Measurements from ENCODE around the gene CFAP298. TPM values are rescaled to one million over a fixed set of nuclear protein-coding genes. Genes with fewer than 3 reads are reported as not detected.
"Not testable (repeated sequence)": the region's sequence is repeated elsewhere in the genome, so short reads cannot be mapped to it uniquely, and the experiment has no call there.

CFAP298 gene
- polyA plus RNA-seq, 1 donor = 46.8 TPM

DNA sequence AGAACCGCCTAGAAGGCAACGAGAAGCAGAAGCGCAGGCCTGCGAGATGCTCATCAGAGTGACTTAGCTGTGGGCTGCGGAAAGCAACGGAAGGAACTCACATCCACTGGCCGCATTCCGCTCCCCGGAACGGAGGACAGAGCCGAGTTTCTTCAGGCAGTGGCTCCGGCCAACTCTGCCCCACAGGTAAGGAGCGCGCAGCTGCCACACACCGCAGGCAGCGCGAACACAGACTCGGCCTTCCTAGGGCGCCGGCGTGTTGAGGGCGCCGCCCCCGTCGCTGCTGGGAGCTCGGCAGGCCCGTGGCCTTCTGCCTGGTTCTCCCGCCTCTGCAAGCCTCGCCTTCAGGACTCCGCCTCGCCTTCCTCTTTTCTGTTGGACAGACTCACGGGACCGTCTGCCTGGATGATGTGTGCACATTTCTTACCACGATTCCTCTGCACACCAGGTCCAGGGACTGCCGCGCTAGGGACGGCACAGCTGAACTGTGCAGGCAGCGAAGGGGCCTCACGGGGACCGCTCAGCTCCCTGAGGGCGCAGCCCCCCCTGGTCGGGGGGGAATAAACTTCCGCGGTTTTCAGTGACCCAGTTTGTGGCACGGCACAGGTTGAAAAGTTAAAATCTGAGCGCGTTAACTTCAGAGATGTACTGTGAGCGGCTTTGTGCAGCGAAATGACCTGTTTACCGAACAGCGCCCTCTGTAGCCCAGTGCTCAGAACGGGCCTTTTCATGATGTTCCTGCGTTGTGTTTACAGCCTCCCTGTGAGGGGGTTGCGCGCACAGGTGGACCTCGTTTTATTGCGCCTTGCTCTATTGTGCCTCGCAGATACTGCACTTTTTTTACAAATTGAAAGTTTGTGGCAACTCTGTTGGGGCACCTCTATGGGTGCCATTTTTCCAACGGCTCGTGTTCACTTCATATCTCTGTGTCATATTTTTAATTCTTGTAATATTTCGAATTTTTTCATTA is 42.6 kb downstream of the CFAP298 start:
- no peaks in the 10 kb centered on the region for H3K9me3 ChIP-seq (ENCODE audit: control insufficient read depth, low read depth, low read length)
- H3K27ac ChIP-seq (ENCODE audit: low read length) = peak overlapping the region; percentile 72
- no peaks in the 10 kb centered on the region for H3K36me3 ChIP-seq (ENCODE audit: control insufficient read depth, insufficient read depth, low read length)
- H3K4me3 ChIP-seq (ENCODE audit: low read length) = peak overlapping the region; percentile 60
- H3K4me1 ChIP-seq (ENCODE audit: control insufficient read depth, insufficient read depth, low read length) = no peaks in the 10 kb centered on the region
- no peaks in the 10 kb centered on the region for H3K27me3 ChIP-seq (ENCODE audit: control insufficient read depth, insufficient read depth, low read length)
- WGBS (ENCODE audit: insufficient coverage, low lambda C conversion rate) = no CpG with 5 or more reads among the region's 61 CpGs
- DNase-seq = peak; percentile 63 to 79

DNA sequence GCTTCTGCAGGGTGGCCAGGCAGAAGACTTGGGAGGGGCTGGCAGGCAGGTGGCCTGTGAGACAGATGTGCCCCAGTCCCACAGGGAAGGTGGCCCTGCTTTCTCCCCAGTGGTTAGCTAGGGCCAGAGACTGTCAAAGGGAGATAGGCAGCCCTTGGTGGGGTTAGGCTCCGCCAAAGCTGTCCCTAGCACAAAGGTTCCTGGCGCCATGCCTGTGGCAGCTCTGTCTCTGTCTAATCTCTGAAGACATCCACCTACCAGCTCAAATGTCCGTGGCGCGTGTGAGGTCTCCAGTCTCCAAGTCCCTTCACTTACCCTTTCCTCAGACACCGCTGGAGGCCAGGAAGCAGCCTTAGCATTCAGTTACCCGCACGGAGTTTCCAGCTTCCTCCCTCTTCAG is 44.6 kb downstream of the CFAP298 start:
- no peaks in the 10 kb centered on the region for H3K36me3 ChIP-seq (ENCODE audit: control insufficient read depth, insufficient read depth, low read length)
- no CpG with 5 or more reads among the region's 8 CpGs for WGBS (ENCODE audit: insufficient coverage, low lambda C conversion rate)
- H3K9me3 ChIP-seq (ENCODE audit: control insufficient read depth, low read depth, low read length) = no peaks in the 10 kb centered on the region
- H3K27ac ChIP-seq (ENCODE audit: low read length) = no peak overlapping the region
- no peaks in the 10 kb centered on the region for H3K27me3 ChIP-seq (ENCODE audit: control insufficient read depth, insufficient read depth, low read length)
- DNase-seq = no peak
- no peaks in the 10 kb centered on the region for H3K4me1 ChIP-seq (ENCODE audit: control insufficient read depth, insufficient read depth, low read length)
- H3K4me3 ChIP-seq (ENCODE audit: low read length) = no peak overlapping the region

DNA sequence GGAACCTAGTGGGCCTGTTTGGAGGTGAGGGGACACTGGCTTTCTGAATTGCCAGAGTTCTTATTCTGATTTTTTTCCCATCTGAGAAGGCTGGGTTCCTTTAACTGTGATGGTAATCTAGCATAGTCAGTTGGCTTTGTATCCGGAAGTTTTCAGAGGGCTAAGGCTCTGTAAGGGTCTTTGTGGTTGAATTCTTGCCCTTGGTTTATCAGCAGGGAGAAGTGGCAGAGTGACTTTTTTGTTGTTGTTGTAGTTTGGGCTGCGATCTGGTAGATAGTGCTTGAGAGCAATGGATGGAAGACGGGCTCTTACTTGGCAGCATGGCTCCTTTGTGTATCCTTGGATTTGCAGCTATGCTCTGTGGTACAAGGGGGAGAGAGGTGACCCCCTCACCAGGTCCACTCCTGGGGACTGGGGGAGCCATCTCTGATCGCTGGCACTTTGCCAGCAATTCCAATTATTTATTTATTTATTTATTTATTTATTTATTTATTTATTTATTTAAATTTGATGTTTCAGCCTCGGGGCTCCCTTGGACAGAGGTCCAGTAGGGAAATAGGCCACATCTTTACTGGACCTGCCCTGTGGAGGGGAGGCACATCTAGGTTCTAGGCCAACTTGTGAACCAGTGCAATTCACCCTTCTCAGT is 45.3 kb downstream of the CFAP298 start:
- H3K4me3 ChIP-seq (ENCODE audit: low read length) = no peak overlapping the region
- 100% methylated on average over 1 of the region's 5 CpGs for WGBS (ENCODE audit: insufficient coverage, low lambda C conversion rate)
- no peaks in the 10 kb centered on the region for H3K9me3 ChIP-seq (ENCODE audit: control insufficient read depth, low read depth, low read length)
- no peak overlapping the region for H3K27ac ChIP-seq (ENCODE audit: low read length)
- H3K27me3 ChIP-seq (ENCODE audit: control insufficient read depth, insufficient read depth, low read length) = no peaks in the 10 kb centered on the region
- H3K4me1 ChIP-seq (ENCODE audit: control insufficient read depth, insufficient read depth, low read length) = no peaks in the 10 kb centered on the region
- H3K36me3 ChIP-seq (ENCODE audit: control insufficient read depth, insufficient read depth, low read length) = no peaks in the 10 kb centered on the region
- no peak for DNase-seq

DNA sequence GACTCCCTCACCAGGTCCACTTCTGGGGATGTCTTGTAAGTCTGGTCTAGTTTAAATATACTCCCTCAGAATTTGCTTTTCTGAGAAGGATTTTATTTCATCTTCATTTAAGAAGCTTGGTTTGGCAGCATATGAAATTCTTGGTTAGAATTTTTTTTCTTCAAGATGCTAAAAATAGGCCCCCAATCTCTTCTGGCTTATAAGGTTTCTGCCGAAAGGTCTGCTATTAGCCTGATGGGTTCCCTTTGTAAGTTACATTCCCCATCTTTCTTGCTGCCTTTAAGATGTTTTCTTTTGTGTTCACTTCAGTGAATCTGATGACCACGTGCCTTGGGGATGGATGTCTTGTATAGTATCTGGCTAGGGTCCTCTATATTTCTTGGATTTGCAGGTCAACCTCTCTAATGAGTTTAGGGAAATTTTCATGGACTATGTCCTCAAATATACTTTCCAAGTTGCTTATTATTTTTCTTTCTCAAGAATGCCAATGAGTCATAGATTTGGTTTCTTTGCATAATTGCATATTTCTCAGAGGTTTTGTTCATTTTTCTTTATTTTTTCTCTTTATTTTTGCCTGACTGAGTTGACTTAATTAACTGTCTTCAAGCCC is 46.2 kb downstream of the CFAP298 start:
- no peaks in the 10 kb centered on the region for H3K27me3 ChIP-seq (ENCODE audit: control insufficient read depth, insufficient read depth, low read length)
- H3K36me3 ChIP-seq (ENCODE audit: control insufficient read depth, insufficient read depth, low read length) = no peaks in the 10 kb centered on the region
- H3K4me1 ChIP-seq (ENCODE audit: control insufficient read depth, insufficient read depth, low read length) = no peaks in the 10 kb centered on the region
- H3K9me3 ChIP-seq (ENCODE audit: control insufficient read depth, low read depth, low read length) = no peaks in the 10 kb centered on the region
- no peak overlapping the region for H3K4me3 ChIP-seq (ENCODE audit: low read length)
- DNase-seq = no peak
- 90% methylated on average over 2 of the region's 2 CpGs for WGBS (ENCODE audit: insufficient coverage, low lambda C conversion rate)
- H3K27ac ChIP-seq (ENCODE audit: low read length) = no peak overlapping the region

DNA sequence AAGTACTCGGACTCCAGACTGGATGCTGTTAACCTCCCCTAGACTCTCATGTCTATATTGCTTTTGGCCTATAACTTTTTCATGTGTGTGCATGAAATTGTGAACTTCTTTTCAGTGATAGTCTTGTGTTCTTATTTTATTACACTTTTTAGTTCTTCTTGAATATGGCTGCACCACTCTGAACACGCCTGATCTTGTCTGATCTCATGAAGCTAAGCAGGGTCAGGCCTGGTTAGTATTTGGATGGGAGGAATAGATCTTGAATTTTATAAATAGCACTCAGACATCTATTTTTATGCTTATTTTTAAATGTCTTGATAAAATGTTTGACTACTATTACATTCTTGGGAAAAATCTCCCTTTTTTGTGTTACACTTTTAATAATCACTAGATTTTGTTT is 49.3 kb downstream of the CFAP298 start:
- Histone ChIP-seq H3K27me3 (ENCODE audit: control insufficient read depth, insufficient read depth, low read length) (no peaks in the 10 kb centered on the region), H3K4me1 (ENCODE audit: control insufficient read depth, insufficient read depth, low read length) (no peaks in the 10 kb centered on the region), H3K36me3 (ENCODE audit: control insufficient read depth, insufficient read depth, low read length) (no peaks in the 10 kb centered on the region), H3K27ac (ENCODE audit: low read length) (no peak overlapping the region), H3K4me3 (ENCODE audit: low read length) (no peak overlapping the region), H3K9me3 (ENCODE audit: control insufficient read depth, low read depth, low read length) (no peaks in the 10 kb centered on the region)
- DNase-seq = no peak
- WGBS (ENCODE audit: insufficient coverage, low lambda C conversion rate) = no CpG with 5 or more reads among the region's 2 CpGs

DNA sequence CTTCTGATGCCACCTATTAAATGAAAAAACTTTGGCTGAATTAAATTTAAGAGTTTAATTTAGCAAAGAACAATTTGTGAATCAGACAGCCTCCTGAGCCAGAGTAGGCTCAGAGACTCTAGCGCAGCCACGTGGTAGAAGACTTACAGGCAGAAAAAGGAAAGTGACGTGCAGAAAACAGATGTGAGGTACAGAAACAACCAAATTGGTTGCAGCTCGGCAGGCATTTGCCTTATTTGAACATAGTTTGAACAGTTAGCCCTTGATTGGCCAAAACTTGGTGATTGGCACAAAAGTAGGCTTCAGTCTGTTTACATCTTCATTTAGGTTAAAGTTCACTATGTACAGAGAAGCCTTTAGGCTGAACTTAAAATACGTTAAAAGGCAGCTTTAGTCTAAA is 49.8 kb downstream of the CFAP298 start:
- H3K27me3 ChIP-seq (ENCODE audit: control insufficient read depth, insufficient read depth, low read length) = no peaks in the 10 kb centered on the region
- H3K36me3 ChIP-seq (ENCODE audit: control insufficient read depth, insufficient read depth, low read length) = no peaks in the 10 kb centered on the region
- no peaks in the 10 kb centered on the region for H3K4me1 ChIP-seq (ENCODE audit: control insufficient read depth, insufficient read depth, low read length)
- H3K27ac ChIP-seq (ENCODE audit: low read length) = no peak overlapping the region
- no peaks in the 10 kb centered on the region for H3K9me3 ChIP-seq (ENCODE audit: control insufficient read depth, low read depth, low read length)
- no CpG with 5 or more reads among the region's 5 CpGs for WGBS (ENCODE audit: insufficient coverage, low lambda C conversion rate)
- DNase-seq = no peak
- no peak overlapping the region for H3K4me3 ChIP-seq (ENCODE audit: low read length)

DNA sequence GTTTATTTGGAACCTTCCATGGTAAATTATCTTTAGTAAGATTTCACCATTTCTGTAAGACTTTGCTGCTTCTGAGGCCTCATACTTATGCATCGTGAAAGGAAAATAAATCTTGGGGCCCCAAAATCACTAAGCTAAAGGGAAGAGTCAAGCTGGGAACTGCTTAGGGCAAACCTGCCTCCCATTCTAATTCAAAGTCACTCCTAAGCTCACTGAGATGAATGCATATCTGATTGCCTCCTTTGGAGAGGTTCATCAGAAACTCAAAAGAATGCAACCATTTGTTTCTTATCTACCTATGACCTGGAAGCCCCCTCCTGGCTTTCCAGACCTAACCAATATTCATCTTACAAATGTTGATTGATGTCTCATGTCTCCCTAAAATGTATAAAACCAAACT is 50.7 kb downstream of the CFAP298 start:
- H3K4me3 ChIP-seq (ENCODE audit: low read length); H3K27me3 ChIP-seq (ENCODE audit: control insufficient read depth, insufficient read depth, low read length); H3K4me1 ChIP-seq (ENCODE audit: control insufficient read depth, insufficient read depth, low read length); H3K27ac ChIP-seq (ENCODE audit: low read length); H3K36me3 ChIP-seq (ENCODE audit: control insufficient read depth, insufficient read depth, low read length); DNase-seq; H3K9me3 ChIP-seq (ENCODE audit: control insufficient read depth, low read depth, low read length): not testable (repeated sequence)
- WGBS (ENCODE audit: insufficient coverage, low lambda C conversion rate) = 100% methylated on average over 1 of the region's 1 CpG

DNA sequence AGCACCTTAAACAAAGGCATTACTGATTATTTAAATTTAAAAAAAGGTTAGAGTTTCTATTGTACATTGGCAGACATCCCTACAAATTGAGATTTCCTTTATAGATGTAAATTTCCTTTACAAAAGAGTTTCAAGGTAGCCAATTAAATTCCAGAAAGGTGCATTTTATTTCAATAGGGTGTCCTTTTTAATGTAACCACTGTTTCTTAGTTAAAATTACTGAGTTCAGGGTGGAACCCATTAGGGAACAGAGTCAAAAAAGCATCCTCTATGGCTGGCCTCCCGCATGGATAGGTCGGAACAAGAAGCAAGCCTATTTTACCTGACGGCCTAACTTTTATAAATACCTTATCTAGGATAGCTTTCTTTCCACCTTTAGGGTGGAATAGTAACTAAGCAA is 51.3 kb downstream of the CFAP298 start:
- no peaks in the 10 kb centered on the region for H3K4me1 ChIP-seq (ENCODE audit: control insufficient read depth, insufficient read depth, low read length)
- no peaks in the 10 kb centered on the region for H3K9me3 ChIP-seq (ENCODE audit: control insufficient read depth, low read depth, low read length)
- DNase-seq = no peak
- H3K4me3 ChIP-seq (ENCODE audit: low read length) = no peak overlapping the region
- no peak overlapping the region for H3K27ac ChIP-seq (ENCODE audit: low read length)
- no peaks in the 10 kb centered on the region for H3K36me3 ChIP-seq (ENCODE audit: control insufficient read depth, insufficient read depth, low read length)
- 95% methylated on average over 3 of the region's 3 CpGs for WGBS (ENCODE audit: insufficient coverage, low lambda C conversion rate)
- H3K27me3 ChIP-seq (ENCODE audit: control insufficient read depth, insufficient read depth, low read length) = no peaks in the 10 kb centered on the region

DNA sequence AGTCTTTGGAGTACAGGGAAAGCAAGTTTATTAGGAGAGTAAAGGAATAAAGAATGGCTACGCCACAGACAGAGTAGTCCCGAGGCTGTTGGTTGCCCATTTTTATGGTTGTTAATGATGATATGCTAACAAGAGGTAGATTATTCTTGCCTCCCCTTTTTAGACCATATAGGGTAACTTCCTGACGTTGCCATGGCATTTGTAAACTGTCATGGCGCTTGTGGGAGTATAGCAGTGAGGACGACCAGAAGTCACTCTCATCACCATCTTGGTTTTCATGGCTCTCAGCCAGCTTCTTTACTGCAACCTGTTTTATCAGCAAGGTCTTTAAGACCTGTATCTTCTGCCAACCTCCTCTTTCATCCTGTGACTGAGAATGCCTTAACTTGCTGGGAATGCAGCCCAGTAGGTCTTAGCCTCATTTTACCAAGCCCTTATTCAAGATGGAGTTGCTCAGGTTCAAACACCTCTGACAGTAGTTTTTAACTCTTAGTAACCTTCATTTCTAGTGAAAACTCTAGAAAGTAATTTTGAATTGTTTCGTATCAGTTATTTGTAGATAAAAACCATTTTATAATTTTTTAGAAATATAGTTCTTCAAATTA is 53.1 kb downstream of the CFAP298 start:
- WGBS (ENCODE audit: insufficient coverage, low lambda C conversion rate) = 100% methylated on average over 1 of the region's 6 CpGs
- Histone ChIP-seq H3K4me3 (ENCODE audit: low read length) (no peak overlapping the region), H3K27me3 (ENCODE audit: control insufficient read depth, insufficient read depth, low read length) (no peaks in the 10 kb centered on the region), H3K27ac (ENCODE audit: low read length) (no peak overlapping the region), H3K36me3 (ENCODE audit: control insufficient read depth, insufficient read depth, low read length) (no peaks in the 10 kb centered on the region), H3K9me3 (ENCODE audit: control insufficient read depth, low read depth, low read length) (no peaks in the 10 kb centered on the region), H3K4me1 (ENCODE audit: control insufficient read depth, insufficient read depth, low read length) (no peaks in the 10 kb centered on the region)
- no peak for DNase-seq

DNA sequence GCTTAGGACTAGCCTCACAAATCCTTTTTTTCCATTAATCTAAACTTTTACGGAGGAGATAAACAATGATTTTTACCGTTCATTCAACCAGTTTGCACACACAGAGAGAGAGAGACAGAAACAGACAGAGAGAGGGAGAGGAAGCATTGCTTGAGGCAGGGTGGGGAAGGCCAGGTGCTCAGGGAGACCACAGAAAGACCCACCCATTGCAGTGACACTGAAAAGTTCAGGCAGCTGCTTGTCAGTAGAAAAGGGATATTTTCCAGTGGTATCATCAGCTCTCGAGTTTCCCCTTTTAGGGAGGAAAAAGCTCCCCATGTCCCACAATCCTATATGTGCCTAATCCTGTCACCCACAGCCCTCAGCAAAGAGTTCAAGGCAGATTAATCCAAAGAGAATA is 54.1 kb downstream of the CFAP298 start:
- no peak for DNase-seq
- Histone ChIP-seq H3K36me3 (ENCODE audit: control insufficient read depth, insufficient read depth, low read length) (no peaks in the 10 kb centered on the region), H3K27me3 (ENCODE audit: control insufficient read depth, insufficient read depth, low read length) (no peaks in the 10 kb centered on the region), H3K4me3 (ENCODE audit: low read length) (no peak overlapping the region), H3K9me3 (ENCODE audit: control insufficient read depth, low read depth, low read length) (no peaks in the 10 kb centered on the region), H3K27ac (ENCODE audit: low read length) (no peak overlapping the region), H3K4me1 (ENCODE audit: control insufficient read depth, insufficient read depth, low read length) (no peaks in the 10 kb centered on the region)
- WGBS (ENCODE audit: insufficient coverage, low lambda C conversion rate) = no CpG with 5 or more reads among the region's 3 CpGs

Data from large intestine (tissue), 3 donors.